Mesothelial cell of epicardium (in vitro differentiated cells): ENCODE measurements around the gene KCNMB4. TPM values are rescaled to one million over a fixed set of nuclear protein-coding genes. Genes with fewer than 3 reads are reported as not detected.

Experiments used
- DNase-seq, 2 experiments: peaks; one replicate each; pipeline ENCODE4 v3.0.0; 2021; ENCODE audit warnings: low spot score in 2 of 2; ENCODE audit not compliant: unreplicated experiment in 2 of 2
- H3K27ac Mint-ChIP-seq: 2 replicates; pipeline ENCODE4 v1.8.0; 2021; ENCODE audit warnings: mixed read lengths
- H3K27me3 Mint-ChIP-seq: 2 replicates; pipeline ENCODE4 v1.8.0; 2021; ENCODE audit warnings: low read depth, mixed read lengths
- H3K36me3 Mint-ChIP-seq: 2 replicates; pipeline ENCODE4 v1.8.0; 2021; ENCODE audit warnings: mixed read lengths
- H3K4me1 Mint-ChIP-seq: 2 replicates; pipeline ENCODE4 v1.8.0; 2021; ENCODE audit warnings: mixed read lengths
- H3K4me3 Mint-ChIP-seq: 2 replicates; pipeline ENCODE4 v1.8.0; 2021; ENCODE audit warnings: mild to moderate bottlenecking, moderate library complexity, mixed read lengths
- H3K9me3 Mint-ChIP-seq: 2 replicates; pipeline ENCODE4 v1.8.0; 2021; ENCODE audit warnings: mixed read lengths
- CTCF ChIP-seq: fragments of 200-600 bp; sonication (generic); IDR thresholded peaks from one replicate; pipeline ENCODE4 v1.5.0; 2021; ENCODE audit warnings: antibody characterized with exemption; ENCODE audit not compliant: unreplicated experiment
- total RNA-seq: library from RNA; stranded (reverse); gene quantifications from 3 replicates; pipeline ENCODE4 v1.2.1, GENCODE V29; 2021

The KCNMB4 gene
- total RNA-seq, 1 donor from 2014 or later = 14.1 TPM

GRCh38 chr12:70329728-70330127 is 36.4 kb upstream of the KCNMB4 start:
- no peaks in the 10 kb centered on the region for H3K4me1 Mint-ChIP-seq
- H3K36me3 Mint-ChIP-seq = peaks cover 25% of the 10 kb centered on the region
- no peaks in the 10 kb centered on the region for H3K27me3 Mint-ChIP-seq
- no peak overlapping the region for H3K4me3 Mint-ChIP-seq
- H3K9me3 Mint-ChIP-seq = peaks cover 5% of the 10 kb centered on the region
- H3K27ac Mint-ChIP-seq = no peak overlapping the region
- no peak for TF ChIP-seq CTCF
- no peak for DNase-seq

- no peak overlapping the region for H3K27ac Mint-ChIP-seq
- DNase-seq = no peak
- no peak overlapping the region for H3K4me3 Mint-ChIP-seq
- H3K4me1 Mint-ChIP-seq = no peaks in the 10 kb centered on the region
- no peak for TF ChIP-seq CTCF
- H3K36me3 Mint-ChIP-seq = peaks cover 30% of the 10 kb centered on the region
- H3K9me3 Mint-ChIP-seq = peaks cover 5% of the 10 kb centered on the region
- no peaks in the 10 kb centered on the region for H3K27me3 Mint-ChIP-seq
These were observed 35.9 kb upstream of the KCNMB4 start for GRCh38 chr12:70330158-70330557.

- TF ChIP-seq CTCF = no peak
- H3K27me3 Mint-ChIP-seq = no peaks in the 10 kb centered on the region
- no peak for DNase-seq
- no peak overlapping the region for H3K27ac Mint-ChIP-seq
- H3K4me3 Mint-ChIP-seq = no peak overlapping the region
- H3K36me3 Mint-ChIP-seq = peaks cover 28% of the 10 kb centered on the region
- H3K4me1 Mint-ChIP-seq = no peaks in the 10 kb centered on the region
- peaks cover under 1% of the 10 kb centered on the region for H3K9me3 Mint-ChIP-seq
These were observed 33.9 kb upstream of the KCNMB4 start for GRCh38 chr12:70332236-70332635.

- no peak for DNase-seq
- no peaks in the 10 kb centered on the region for H3K9me3 Mint-ChIP-seq
- no peak overlapping the region for H3K4me3 Mint-ChIP-seq
- H3K36me3 Mint-ChIP-seq = peaks cover 35% of the 10 kb centered on the region
- no peak for TF ChIP-seq CTCF
- H3K27me3 Mint-ChIP-seq = no peaks in the 10 kb centered on the region
- H3K27ac Mint-ChIP-seq = no peak overlapping the region
- H3K4me1 Mint-ChIP-seq = no peaks in the 10 kb centered on the region
These were observed 31.3 kb upstream of the KCNMB4 start for GRCh38 chr12:70334742-70335141.

GRCh38 chr12:70338531-70338930 is 27.6 kb upstream of the KCNMB4 start:
- Mint-ChIP-seq H3K4me3 (no peak overlapping the region), H3K27me3 (no peaks in the 10 kb centered on the region), H3K27ac (no peak overlapping the region), H3K36me3 (peaks cover 46% of the 10 kb centered on the region), H3K4me1 (no peaks in the 10 kb centered on the region), H3K9me3 (no peaks in the 10 kb centered on the region)
- no peak for TF ChIP-seq CTCF
- DNase-seq = no peak

GRCh38 chr12:70351076-70351475 is 15.0 kb upstream of the KCNMB4 start:
- Mint-ChIP-seq H3K27me3 (no peaks in the 10 kb centered on the region), H3K27ac (no peak overlapping the region), H3K4me3 (no peak overlapping the region), H3K9me3 (no peaks in the 10 kb centered on the region), H3K36me3 (peaks cover 24% of the 10 kb centered on the region), H3K4me1 (peaks cover 2% of the 10 kb centered on the region)
- no peak for DNase-seq
- no peak for TF ChIP-seq CTCF
